GM06990 (cell line): ENCODE results near the gene PTPRN2.

Source experiments
- DNase-seq: peaks from one replicate; pipeline ENCODE4 v3.0.0-alpha.2; 2011; ENCODE audit not compliant: insufficient read length; ENCODE audit errors: extremely low read depth
- H3K27me3 ChIP-seq: replicated peaks from 2 replicates; pipeline ENCODE4 v1.6.0; 2011; ENCODE audit warnings: low read length; ENCODE audit not compliant: control insufficient read depth, insufficient read depth
- H3K36me3 ChIP-seq: 2 replicates; pipeline ENCODE4 v1.5.1; 2011; ENCODE audit warnings: low read length; ENCODE audit not compliant: control insufficient read depth, insufficient read depth
- H3K4me3 ChIP-seq: replicated peaks from 2 replicates; pipeline ENCODE4 v1.5.1; 2011; ENCODE audit warnings: low read depth, mild to moderate bottlenecking, control low read depth, low read length
- TF ChIP-seq, protein P1 (sequence below): IDR thresholded peaks from 2 replicates; pipeline ENCODE4 v1.5.1; 2011; ENCODE audit warnings: low read length, control low read depth, mild to moderate bottlenecking, inconsistent platforms; ENCODE audit not compliant: insufficient read depth, poor library complexity, severe bottlenecking

PTPRN2 gene

GRCh38 chr7:157679607-157680006 is 908.0 kb downstream of the PTPRN2 start:
- Histone ChIP-seq H3K27me3 (no peaks in the 10 kb centered on the region), H3K4me3 (no peak overlapping the region), H3K36me3 (no peaks in the 10 kb centered on the region)
- DNase-seq: no peak
- TF ChIP-seq, protein P1, sequence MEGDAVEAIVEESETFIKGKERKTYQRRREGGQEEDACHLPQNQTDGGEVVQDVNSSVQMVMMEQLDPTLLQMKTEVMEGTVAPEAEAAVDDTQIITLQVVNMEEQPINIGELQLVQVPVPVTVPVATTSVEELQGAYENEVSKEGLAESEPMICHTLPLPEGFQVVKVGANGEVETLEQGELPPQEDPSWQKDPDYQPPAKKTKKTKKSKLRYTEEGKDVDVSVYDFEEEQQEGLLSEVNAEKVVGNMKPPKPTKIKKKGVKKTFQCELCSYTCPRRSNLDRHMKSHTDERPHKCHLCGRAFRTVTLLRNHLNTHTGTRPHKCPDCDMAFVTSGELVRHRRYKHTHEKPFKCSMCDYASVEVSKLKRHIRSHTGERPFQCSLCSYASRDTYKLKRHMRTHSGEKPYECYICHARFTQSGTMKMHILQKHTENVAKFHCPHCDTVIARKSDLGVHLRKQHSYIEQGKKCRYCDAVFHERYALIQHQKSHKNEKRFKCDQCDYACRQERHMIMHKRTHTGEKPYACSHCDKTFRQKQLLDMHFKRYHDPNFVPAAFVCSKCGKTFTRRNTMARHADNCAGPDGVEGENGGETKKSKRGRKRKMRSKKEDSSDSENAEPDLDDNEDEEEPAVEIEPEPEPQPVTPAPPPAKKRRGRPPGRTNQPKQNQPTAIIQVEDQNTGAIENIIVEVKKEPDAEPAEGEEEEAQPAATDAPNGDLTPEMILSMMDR: no peak

DNA sequence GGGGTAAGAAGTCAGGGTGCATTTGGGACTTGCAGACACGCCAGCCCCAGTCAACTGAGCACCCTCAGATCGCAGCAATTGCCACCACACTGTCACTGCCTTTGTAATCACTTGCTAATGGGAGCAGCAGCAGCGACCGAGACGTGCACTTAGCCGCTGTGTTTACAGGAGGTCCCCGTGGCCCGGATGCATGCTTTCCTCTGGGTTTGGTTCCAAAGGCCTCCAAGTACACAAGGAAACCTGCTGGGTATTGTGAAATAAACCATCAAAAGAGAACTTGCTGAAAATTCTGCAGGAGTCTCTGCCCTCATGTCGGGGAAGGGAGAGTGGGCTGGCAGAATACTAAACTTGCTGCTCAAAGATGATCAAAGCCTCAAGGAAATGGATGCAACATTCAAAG is 909.1 kb downstream of the PTPRN2 start:
- H3K4me3 ChIP-seq: no peak overlapping the region
- H3K27me3 ChIP-seq: no peaks in the 10 kb centered on the region
- H3K36me3 ChIP-seq: no peaks in the 10 kb centered on the region
- no peak for DNase-seq
- TF ChIP-seq, protein P1: no peak

DNA sequence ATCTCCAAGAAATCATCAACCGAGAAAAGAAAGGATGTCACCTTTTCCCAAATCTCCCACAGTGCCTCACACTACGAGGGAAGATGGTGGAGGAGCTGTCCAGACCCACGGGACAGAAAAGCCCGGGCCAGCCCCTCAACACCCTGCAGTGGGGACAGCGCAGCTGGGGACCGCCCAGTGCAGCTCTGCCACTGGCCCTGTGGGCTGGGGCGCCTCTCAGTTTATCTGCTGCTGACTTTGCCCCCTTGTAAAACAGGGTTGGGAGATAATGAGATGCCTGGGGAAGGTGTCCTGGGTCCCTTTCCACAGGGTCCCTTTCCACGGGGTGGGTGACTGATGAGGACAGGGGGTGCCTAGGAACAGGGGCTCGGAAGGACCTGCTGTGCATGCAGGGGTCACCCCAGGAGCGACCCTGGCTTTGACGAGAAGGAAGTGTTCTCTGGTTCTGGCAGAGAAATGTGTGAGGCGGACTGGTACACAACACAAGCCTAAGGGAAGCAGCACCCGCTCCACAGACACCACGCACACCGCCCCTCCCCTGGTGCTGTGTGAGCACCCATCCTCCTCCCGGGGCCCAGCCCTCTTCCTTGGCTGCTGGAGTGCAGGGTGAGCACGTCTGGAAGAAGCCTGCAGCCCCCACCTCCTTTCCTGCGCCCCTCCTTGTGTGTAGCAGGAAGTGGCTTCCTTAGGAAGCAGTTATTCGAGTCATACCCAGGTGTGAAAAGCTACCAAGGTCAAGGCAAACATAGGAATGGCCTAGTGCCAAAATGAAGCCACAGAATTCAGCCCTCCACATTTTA is 911.0 kb downstream of the PTPRN2 start:
- H3K27me3 ChIP-seq: no peaks in the 10 kb centered on the region
- H3K36me3 ChIP-seq: no peaks in the 10 kb centered on the region
- no peak overlapping the region for H3K4me3 ChIP-seq
- DNase-seq: no peak
- TF ChIP-seq, protein P1: no peak

- H3K36me3 ChIP-seq: no peaks in the 10 kb centered on the region
- H3K27me3 ChIP-seq: no peaks in the 10 kb centered on the region
- no peak for DNase-seq
- no peak overlapping the region for H3K4me3 ChIP-seq
- TF ChIP-seq, protein P1: no peak
These were observed 911.6 kb downstream of the PTPRN2 start for GRCh38 chr7:157676001-157676400.

DNA sequence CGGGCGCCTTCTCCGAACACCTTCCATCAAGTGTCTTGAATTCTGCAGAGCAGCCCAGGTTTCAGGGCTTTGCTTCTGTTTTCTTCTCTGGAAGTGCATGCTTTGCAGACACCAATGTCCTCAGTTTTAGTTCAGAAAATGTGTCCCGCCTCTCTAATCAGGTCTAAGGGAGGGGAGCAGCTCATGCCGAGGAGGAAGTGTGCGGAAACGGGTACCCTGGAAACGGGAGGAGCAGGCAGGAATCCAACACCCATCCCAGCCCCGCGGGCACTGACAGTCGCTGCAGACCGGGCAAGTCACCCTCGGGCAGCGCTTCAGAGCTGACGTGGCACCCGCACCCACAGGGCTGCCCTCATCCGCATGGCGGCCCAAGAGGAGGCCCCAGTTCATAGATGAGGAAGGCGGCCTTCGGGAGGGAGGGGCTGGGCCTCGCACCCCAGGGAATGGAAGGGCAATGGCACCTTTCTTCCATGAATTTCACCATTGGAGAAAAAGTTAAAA is 912.1 kb downstream of the PTPRN2 start:
- DNase-seq: no peak
- TF ChIP-seq, protein P1: no peak
- H3K4me3 ChIP-seq: no peak overlapping the region
- H3K36me3 ChIP-seq: no peaks in the 10 kb centered on the region
- H3K27me3 ChIP-seq: no peaks in the 10 kb centered on the region
